ENCODE data around the gene TGOLN2.
"Not testable (repeated sequence)": the region's sequence is repeated elsewhere in the genome, so short reads cannot be mapped to it uniquely, and the experiment has no call there.

Gene TGOLN2

DNA sequence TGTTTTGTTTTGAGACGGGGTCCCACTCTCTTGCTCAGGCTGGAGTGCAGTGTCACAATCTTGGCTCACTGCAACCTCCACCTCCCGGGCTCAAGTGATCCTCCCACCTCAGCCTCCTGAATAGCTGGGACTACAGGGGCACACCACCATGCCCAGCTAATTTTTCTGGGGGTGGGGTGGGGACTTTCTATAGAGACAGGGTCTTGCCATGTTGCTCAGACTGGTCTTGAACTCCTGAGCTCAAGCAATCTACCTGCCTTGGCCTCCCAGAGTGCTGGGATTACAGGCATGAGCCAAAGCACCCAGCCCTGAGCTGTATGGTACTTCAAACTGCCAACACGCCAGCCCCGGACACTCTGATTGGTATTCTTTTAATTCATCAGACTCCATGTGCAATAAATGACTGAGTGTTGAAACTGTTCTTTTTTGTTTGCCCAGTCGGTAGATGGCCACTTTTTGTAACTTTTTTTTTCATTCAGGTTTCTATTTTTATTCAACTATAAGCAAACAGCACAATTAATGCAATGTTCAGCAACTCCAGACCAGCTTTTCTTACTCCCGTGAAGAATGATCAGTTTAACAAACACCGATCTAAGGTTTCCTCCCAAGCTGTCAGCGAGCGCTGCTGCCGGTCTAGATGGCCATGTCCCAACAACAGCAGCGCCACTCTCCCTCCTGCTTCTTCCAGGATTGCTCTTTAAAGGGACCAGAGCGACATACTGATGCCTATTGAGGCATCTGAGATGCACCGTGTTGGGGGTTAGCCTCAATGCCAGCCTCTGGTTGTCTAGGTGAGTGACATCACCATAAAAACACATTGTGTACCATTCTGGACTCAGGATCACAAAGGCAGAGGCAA, 12.5 kb upstream of the TGOLN2 start:
- peak in 2 of 58 donors; percentile 6 to 11 for DNase-seq

DNA sequence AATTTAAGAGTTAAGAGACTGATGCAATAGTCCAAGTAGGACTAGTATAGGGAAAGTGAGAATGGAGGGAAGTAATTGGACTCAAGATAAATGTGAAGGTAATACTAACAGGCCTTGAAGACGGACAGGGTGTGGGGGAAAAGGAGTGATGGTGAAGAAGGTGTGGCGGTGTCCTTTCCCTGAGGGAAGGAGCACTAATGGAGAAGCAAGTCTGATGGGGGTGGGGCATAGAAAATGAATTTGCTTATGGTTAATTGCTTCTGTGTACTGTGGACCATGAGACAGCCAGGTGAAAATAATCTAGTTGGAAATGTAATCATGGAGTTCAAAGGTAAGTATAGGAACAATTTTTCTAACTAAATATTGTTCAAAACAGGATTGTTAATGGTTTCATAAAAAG, 7.1 kb upstream of the TGOLN2 start:
- no peak for DNase-seq

DNA sequence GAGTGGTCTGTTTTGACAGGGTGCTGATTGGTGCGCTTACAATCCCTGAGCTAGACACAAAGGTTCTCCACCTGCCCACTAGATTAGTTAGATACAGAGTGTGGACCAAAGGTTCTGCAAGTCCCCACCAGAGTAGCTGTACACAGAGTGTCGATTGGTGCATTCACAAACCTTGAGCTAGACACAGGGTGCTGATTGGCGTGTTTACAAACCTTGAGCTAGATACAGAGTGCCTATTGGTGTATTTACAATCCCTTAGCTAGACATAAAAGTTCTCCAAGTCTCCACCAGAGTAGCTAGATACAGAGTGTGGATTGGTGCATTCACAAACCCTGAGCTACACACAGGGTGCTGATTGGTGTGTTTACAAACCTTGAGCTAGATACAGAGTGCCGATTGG, 6.1 kb upstream of the TGOLN2 start:
- DNase-seq = not testable (repeated sequence)

DNA sequence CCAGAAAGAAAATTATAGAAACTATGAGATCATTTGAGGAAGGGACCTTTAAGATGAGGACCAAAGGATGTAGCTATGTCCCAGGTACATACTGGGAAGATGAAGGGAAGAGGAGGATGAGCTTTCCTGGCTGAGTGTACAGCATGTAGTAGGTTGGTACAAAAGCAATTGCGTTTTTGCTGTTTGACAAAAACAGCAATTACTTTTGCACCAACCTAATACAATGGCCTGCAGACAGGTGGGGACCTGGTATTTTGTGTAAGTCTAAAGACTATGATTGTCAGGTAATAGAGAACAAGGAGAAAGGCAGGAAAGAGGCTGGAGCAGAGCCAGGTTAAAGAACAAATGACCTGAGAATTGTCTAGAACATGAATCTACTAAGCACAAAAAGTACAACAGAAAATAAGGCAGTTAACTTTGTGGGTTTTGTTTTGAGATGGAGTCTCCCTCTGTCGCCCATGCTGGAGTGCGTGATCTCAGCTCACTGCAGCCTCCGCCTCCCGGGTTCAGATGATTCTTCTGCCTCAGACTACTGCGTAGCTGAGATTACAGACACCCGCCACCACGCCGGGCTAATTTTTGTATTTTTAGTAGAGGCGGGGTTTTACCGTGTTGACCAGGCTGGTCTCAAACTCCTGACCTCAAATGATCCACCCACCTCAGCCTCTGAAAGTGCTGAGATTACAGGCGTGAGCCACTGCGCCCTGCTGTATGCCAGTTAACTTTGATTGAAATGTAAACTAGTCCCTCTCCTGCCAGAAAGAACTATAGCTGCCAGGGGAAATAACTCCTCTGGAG, 3.2 kb upstream of the TGOLN2 start:
- DNase-seq = no peak

DNA sequence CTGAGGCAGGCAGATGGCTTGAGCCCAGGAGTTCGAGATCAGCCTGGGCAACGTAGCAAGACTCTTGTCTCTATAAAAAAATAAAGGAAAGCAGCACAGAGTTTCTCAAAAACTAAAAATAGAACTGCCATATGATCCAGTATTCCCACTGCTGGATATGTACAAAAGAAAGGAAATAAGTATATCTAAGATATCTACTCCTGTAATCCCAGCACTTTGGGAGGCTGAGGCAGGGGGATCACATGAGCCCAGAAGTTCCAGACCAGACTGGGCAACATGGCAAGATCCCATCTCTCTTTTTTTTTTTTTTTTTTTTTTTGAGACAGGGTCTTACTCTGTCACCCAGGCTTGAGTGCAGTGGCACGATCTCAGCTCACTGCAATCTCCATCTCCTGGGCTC, 1.9 kb upstream of the TGOLN2 start:
- not testable (repeated sequence) for DNase-seq

DNA sequence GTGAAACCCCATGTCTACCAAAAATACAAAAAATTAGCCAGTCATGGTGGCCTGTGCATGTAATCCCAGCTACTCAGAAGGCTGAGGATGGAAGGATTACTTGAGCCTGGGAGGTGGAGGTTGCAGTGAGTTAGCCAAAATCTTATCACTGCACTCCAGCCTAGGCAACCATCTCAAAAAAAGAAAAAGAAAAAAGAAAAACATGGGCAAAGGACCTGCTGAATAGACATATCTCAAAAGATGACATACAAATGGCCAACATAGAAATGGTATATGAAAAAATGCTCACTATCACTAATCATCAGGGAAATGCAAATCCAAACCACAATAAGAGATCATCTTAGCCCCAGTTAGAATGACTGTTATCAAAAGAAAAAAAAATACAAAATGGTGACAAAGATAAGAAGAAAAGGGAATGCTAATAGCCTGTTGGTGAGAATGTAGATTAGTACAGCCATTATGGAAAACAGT, 1.4 kb upstream of the TGOLN2 start:
- no peak for DNase-seq

DNA sequence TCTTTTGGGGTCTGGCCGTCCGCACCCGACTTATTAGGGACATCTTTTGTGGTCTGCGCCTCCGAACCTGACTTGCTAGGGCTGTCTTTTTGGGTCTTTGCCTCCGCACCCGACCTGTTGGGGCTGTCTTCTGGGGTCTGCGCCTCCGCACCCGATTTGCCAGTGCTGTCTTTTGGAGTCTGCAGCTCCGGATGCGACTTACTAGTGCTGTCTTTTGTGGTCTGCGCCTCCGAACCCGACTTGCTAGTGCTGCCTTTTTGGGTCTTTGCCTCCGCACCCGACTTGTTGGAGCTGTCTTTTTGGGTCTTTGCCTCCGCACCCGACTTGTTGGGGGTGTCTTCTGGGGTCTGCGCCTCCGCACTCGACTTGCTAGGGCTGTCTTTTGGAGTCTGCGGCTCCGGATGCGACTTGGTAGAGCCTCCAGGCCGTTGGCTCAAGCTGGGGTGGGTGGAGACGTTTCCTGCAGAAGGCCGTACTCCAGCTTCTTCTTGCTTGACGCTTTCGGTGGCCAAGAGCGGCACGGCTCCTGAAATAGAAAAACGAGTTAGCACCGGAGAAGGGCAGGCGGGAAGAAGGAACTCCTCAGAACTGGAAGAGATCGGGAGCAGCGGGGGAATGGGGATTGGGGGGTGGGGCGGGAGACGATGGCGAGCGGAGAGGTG, 498 bp downstream of the TGOLN2 start:
- DNase-seq = peak in 24 of 58 donors; percentile 11 to 74 (median 54)

DNA sequence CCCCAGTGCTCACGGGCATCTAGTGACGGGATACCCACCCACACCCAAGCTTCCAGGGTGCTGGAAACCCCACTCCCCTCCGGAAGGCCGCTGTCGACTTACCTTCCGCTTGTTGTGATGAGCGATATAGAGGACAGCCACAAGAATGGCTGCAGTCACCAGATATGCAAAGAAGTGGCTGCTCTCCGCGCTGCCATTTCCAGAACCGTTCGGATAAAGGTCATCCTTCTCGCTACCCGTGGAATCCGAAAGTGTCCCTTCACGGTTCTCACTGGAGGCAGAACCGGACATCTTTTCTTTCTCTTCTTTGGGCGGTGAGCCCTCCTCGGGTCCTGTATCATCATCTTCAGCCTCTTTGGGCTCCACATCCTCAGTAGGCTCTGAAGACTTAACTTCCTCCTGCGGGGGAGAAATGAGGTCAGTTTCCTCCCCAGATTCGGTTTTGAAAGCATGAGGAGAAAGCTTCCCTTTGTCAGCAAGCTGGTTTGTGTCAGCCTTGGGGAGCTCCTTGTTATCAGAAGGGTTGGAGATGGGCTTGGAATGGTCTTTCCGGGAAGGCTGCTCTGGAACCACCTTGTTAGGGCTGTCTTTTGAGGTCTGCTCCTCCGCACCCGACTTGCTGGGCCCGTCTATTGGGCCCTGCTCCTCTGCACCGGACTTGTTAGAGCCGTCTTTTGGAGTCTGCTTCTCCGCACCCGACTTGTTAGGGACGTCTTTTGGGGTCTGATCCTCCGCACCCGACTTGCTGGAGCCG, 1.2 kb downstream of the TGOLN2 start:
- DNase-seq = peak in 1 of 58 donors; percentile 32

DNA sequence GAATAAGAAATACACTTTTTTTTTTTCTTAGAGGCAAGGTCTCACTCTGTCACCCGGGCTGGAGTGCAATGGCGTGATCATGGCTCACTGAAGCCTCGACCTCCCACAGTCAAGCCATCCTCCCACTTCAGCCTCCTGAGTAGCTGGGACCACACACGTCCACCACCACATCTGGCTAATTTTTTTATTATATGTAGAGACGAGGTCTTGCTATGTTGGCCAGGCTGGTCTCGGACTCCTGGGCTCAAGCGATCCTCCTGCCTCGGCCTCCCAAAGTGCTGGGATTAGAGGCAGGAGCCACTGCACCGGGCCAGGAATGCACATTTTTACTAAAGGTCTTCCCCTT, 2.4 kb downstream of the TGOLN2 start:
- DNase-seq = no peak

DNA sequence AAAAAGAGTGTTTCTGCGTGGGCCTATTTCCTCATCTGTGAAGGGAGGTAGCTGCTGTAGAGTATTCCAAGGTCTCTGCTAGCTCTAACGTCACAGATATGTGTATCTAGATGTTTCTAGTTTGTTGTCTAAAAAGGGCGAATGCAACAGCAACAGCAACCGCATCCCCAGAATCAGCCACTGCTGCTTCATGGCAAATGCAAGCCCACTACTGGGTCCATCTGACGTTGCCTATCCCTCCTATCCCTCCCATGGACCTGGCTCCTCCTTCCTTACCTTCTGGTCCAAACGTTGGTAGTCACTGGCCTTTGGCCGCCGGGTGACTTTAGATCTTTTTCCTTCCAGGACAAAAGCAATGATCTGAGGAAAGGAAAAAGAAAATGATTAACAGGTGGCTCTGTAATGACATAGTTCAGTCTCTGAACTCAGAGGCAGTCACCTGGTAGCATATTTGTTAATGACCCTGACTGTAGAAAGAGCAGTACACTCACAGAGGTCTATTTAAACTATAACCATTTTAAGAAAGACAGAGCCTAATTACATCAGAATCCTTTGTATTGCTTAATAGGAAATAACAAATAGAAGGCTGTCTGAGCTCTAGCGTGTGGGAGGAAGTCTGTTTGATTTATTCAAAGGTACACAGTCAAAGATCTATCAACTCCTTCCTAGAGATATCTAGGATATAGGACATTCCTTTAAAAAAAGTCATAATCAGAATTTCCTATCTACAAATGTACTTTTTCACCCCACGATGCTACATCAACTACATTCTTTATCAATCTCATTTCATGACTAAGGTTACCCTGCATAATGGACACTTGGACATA, 2.9 kb downstream of the TGOLN2 start:
- no peak for DNase-seq

DNA sequence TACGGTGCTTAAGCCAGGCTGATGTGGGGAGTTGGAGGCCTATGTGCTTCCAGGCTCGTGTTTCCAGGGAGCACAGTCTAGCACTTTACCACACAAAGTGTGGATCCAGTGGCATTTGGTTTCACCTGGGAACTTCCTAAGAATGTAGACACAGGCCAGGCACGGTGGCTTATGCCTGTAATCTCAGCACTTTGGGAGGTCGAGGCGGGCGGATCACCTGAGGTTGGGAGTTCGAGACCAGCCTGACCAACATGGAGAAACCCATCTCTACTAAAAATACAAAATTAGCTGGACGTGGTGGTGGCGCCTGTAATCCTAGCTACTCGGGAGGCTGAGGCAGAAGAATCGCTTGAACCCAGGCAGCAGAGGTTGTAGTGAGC, 3.8 kb downstream of the TGOLN2 start:
- not testable (repeated sequence) for DNase-seq

DNA sequence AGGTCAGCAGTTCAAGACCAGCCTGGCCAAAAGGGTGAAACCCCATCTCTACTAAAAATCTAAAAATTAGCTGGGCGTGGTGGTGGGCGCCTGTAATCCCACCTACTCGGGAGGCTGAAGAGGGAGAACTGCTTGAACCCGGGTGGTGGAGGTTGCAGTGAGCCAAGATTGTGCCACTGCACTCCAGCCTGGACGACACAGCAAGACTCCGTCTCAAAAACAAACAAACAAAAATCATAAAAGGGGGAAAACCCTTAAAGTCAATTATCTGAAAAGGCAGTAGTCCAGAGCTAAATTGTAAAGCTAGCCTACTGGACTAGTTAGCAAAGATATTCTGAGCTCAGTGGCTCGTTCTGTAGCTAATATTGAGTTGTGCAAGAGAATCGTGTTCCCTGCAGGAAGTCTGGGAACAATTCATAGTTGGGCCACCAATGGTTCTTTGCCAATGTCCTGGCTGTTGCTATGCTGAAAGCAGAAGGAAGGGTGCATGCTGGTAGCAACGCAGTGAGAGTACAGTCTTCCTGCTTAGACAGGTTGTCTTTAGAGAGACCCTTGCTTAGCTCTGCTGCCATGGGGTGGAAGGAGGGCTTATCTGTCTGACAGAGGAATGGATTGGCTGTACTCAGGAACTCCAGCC, 4.3 kb downstream of the TGOLN2 start:
- no peak for DNase-seq

DNA sequence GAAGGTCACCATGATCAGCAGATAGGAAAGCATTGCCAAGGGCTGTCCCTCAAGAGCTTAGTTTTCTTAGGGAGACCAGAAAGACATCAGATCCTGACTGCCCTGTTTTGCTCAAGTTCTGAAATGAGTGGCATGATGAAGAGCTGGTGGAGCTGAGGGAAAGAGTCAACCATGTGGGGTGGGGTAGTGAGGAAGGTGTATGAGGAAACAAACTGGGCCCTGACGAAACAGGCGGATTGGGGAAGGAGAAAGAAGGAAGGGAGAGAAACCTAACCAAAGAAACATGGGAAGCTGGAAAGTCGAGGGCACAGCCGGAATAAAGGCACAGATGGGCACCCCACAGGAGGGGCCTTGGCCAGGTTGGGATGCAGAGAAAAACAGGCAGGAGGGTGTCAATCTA, 8.0 kb downstream of the TGOLN2 start:
- DNase-seq = no peak

DNA sequence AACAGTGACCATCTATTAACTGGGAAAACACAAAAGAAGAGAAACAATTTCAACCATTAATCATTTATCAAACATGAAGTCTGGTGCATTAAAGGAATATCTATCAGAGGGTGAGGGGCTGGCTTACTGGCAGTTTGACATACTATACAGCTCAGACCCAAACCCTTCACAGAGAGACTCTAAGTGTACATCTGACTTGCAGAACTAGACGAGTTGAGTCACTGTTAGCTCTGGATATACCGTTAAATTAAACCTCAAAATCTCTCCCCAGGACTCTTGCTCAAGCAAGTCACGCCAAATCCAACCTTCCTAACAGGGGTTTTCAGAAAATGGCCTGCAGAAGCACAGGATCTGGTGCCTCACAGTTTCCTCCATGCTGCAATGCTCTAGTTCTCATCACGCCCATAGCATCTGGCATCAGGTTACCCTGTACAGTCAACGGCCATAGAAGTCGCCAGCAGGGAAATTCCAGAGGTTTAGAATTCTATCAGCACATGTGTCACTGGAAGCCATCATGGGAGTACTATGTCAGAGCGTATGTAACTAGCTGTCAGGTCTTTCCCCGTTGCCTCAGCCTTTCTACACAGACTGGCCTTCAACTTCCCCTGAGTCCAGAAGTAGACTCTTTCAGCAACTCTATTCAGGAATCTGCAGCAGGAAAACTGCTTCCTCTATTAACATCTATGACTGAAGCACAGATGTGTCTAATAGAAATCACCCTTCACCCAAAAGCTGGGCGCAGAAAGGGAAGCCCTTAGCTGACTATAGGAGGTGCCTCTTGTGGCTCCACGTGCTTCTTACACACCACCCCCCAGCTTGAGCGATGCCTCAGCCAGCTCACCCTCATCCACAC, 9.3 kb downstream of the TGOLN2 start:
- no peak for DNase-seq

DNA sequence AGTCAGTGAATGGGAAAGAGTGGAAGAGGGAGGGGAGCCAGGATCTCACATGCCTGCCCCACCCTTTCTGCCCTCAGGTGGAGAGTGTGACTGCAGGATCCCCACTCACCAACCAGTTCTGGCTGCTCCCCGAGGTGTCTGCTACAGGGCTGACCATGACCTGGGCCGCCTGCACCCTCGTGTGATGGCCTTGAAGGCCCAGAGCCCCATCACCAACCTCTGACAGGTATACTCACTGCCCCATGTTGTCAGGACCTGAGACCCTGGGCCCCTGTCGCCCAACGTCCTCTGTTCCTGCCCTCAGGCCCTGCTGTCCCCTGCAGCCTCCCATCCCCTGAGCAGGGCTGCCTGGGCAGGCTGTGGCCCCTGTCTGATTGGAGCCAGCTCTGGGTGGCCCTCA, 11.9 kb downstream of the TGOLN2 start:
- not testable (repeated sequence) for DNase-seq

DNA sequence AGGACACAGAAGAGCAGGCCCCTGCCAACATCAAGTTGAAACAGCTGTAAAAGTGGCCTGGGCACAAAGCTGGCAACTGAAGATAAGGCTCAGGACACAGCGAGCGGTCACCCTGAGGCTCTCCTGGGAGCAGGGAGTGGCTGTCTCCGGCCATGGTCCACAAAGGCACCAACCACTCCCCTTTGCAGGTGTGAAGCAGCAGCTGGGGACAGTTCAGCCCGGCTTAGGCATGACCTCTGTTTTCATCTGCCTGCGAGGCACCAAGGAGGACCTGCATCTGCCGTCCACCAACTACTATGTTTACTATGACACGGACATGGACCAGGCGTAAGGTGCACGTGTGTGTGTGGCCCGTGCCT, 12.9 kb downstream of the TGOLN2 start:
- DNase-seq = no peak

DNA sequence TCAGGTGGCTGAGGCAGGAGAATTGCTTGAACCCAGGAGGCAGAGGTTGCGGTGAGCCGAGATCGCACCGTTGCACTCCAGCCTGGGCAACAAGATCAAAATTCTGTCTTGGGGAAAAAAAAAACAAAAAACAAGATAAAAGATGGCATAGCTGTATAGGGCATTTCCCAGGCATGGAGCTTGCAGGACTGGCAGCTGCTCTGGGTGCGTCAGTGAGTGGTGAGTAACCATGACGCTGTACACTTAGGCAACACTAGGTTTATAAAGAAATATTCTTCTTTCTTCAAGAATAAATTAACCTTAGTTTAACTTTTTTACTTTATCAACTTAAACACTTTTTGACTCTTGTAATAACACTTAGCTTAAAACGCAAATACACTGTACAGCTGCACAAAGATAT, 15.4 kb downstream of the TGOLN2 start:
- no peak for DNase-seq

DNA sequence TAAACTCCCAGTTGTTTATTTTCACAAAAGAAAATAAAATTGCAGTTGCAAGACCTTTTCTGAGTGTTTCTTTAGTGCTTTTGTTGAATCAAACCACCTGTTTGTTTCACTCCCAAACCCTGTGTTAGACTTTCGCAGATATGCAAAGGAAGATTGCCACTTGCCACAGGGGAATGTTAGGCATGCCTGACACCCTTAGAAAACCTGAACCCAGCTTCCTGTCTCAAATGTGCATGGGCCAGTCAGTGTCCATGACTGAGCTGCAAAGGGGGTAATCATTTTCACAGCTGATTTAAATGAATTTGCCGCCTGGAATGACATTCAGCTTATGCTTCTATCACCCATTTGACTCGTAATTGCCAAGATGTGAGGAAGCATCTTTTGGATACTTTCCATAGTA, 17.5 kb downstream of the TGOLN2 start:
- no peak for DNase-seq
